ENCODE results near the gene STK32A.

- no peak for TF ChIP-seq CTCF (IDR thresholded peaks at IDR 0.05; ENCODE audit: low read depth, low read length, poor library complexity, severe bottlenecking)
- TF ChIP-seq EZH2phosphoT487 (IDR thresholded peaks at IDR 0.05; ENCODE audit: borderline replicate concordance, low read length), result no peak
Observed at GRCh38 chr5:147372191-147372590, 137.4 kb downstream of the STK32A start.

Measured in DOHH2 (cell line).